Subcutaneous adipose tissue (tissue), 4 donors: ENCODE data around the gene CHID1. TPM values are rescaled to one million over a fixed set of nuclear protein-coding genes. Genes with fewer than 3 reads are reported as not detected.

Experiments
- CTCF ChIP-seq: fragments of 450-650 bp; IDR thresholded peaks from one replicate; pipeline ENCODE4 v1.5.1; 2016; ENCODE audit warnings: low read depth, mild to moderate bottlenecking, control low read depth, antibody characterized with exemption, moderate library complexity
- total RNA-seq, 4 donors: library from RNA; depleted of rRNA; stranded (reverse); fragments of >200 nt; gene quantifications; one replicate each; pipeline ENCODE4 v1.1.0, GENCODE V29; 2016

The CHID1 gene
- total RNA-seq, 4 donors from 2014 or later, result 28.4 to 107 (median 76.0) TPM

- TF ChIP-seq CTCF, result no peak
These were observed 42.2 kb downstream of the CHID1 start for GRCh38 chr11:868394-868793.

DNA sequence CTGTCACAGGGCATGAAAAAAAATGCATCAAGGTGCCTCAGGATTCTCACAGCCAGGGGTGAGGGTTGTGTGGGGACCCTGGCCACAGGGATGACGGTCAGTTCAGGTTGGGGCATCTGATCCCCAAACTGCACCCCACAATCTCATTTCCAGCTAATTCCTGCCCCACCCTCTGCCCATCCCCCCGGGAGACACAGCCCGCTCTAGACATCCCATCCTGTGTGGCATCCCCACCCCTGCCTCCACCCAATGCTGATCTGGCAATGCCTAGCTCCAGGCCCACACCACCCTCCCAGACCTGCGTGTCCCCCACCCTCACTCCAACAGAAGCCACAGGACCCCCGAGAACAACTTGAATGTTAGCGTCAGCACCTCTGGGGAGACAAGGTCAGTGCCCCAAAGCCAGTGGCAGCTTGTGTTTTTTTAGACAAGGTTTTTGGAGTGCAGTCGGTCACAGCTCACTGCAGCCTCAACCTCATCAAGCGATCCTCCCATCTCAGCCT, 42.7 kb downstream of the CHID1 start:
- no peak for TF ChIP-seq CTCF

- no peak for TF ChIP-seq CTCF
These were observed 44.1 kb downstream of the CHID1 start for GRCh38 chr11:866481-866880.

- no peak for TF ChIP-seq CTCF
These were observed 44.9 kb downstream of the CHID1 start for GRCh38 chr11:865462-866430.

- no peak for TF ChIP-seq CTCF
These were observed 45.7 kb downstream of the CHID1 start for GRCh38 chr11:864898-865297.

DNA sequence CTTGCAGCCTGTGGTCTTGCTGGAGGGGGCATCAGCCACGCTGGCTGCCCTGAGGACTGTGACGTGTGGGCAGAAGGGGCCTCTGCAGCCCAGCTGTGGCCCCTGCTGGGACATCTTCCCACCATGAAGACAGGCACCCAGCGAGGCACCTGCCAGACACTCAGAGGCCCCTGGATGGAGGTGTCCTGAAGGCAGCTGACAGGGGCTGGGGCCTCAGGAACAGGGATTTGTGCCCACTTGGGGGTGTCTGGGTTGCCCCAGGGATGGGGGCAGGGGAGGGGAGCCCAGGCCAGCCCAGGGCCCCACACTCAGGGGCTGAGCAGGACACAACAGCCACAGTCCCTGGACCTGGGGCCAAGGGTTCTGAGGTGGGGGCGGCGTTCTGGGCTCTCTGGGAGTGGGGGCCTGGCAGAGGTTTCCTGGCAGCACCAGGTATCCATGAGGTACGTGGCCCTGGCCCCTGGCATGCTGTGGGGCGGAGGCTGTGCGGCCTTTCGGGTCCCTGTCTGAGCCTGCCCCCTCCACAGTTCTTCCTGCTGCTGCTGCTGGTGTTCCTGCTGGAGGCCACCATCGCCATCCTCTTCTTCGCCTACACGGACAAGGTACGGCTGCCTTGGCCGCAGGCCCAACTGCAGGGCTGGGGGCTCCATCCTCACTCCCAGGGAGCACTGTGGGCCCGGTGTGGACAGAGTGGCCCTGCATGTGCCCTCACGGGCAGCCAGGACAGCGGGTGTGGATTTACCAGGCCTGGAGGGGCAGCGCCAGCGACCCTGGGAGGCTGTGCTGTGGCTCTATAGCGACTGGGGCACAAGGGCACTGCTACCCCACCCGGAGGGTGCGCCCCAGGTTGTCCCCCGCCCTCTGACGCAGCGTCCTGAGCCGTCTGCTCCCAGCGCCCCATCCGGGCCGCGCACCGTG, 46.4 kb downstream of the CHID1 start:
- TF ChIP-seq CTCF, result no peak
